ENCODE results near the gene ALG14.

DNA sequence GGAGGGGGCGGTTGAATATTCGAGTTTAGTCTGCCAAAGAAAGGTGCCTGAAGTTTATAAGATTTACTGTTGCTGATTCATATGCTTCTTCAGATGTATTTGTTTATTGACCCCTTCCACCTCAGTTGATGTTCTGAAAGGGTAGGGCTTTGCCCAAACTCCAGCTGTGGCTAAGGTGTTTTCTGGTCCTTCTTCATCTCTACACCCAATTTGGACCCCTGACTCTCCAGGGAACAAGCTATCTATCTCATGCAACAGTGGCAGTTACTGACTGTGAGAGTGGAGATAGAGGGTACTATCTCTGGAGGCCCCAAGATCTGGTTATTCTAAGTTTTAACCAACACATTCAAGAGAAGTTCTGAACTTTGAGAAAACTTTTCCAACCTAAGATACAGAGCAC lies 12.6 kb upstream of the ALG14 start:
- TF ChIP-seq, protein P1, sequence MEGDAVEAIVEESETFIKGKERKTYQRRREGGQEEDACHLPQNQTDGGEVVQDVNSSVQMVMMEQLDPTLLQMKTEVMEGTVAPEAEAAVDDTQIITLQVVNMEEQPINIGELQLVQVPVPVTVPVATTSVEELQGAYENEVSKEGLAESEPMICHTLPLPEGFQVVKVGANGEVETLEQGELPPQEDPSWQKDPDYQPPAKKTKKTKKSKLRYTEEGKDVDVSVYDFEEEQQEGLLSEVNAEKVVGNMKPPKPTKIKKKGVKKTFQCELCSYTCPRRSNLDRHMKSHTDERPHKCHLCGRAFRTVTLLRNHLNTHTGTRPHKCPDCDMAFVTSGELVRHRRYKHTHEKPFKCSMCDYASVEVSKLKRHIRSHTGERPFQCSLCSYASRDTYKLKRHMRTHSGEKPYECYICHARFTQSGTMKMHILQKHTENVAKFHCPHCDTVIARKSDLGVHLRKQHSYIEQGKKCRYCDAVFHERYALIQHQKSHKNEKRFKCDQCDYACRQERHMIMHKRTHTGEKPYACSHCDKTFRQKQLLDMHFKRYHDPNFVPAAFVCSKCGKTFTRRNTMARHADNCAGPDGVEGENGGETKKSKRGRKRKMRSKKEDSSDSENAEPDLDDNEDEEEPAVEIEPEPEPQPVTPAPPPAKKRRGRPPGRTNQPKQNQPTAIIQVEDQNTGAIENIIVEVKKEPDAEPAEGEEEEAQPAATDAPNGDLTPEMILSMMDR (IDR thresholded peaks at IDR 0.05; ENCODE audit: low read depth, low read length), result no peak
- TF ChIP-seq POLR2A (IDR thresholded peaks at IDR 0.05; ENCODE audit: extremely low read depth, insufficient read length), result no peak
- no peak for TF ChIP-seq MYC (IDR thresholded peaks at IDR 0.05; ENCODE audit: low read depth, low read length)

All from NB4 (cell line).